EH (cell line): ENCODE results near the gene USP15.

ENCODE experiments used
- DNase-seq: peaks from one replicate; pipeline ENCODE4 v3.0.0-alpha.2; 2015; ENCODE audit warnings: low read depth

USP15 gene

DNA sequence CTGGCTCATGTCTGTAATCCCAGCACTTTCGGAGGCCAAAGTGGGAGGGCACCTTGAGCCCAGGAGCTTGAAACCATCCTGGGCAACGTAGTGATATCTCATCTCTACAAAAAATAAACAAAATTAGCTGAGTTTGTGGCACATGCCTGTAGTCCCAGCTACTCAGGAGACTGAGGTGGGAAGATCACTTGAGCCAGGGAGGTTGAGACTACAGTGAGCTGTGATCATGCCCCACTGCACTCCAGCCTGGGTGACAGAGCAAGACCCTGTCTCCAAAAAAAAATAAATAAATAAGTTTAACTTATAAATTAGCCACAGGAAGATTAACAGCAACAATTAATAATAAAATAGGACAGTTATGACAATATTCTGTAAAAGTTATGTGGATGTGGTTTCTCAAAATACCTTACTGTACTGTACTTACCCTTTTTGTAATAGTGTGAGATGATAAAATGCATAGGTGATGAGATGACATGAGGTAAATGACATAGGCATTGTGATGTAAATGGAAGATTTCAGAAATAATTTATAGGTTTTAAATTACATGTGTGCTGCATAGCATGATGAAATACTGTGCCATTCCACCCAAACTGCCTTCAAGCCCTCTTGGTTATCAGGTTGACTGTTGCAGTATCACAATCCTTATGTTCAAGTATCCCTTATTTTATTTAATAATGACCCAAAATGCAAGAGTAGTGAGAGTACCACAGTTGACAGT, 22.0 kb downstream of the USP15 start:
- DNase-seq: no peak

DNA sequence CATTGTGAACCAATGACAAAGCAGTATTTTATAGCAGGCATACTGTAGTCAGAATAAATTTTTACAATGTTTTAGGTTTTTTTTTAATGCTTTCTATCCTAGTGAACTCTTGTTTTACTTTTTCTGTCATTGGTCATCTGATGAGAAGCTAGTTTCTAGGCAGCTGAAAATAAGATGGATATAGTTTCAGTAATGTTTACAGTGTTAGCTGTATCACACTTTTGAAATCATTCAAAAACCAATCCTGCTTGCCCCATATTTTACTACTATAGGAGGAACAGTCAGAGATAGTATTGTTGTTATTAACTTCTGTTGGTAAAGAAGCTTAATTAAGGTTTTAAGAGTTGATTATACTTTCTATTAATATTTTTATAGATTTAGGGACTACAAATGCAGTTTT, 24.5 kb downstream of the USP15 start:
- no peak for DNase-seq

DNA sequence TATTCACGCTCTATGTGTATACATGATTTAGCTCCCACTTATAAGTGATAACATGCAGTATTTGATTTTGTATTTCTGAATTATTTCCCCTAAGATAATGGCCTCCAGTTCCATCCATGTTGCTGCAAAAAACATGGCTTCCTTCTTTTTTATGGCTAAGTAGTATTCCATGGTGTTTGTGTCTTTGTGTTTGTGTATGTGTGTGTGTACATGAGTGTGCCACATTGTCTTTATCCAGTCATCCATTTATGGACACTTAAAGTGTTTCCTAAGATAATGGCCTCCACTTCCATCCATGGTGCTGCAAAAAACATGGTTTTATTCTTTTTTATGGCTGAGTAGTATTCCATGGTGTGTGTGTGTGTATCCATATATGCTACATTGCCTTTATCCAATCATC, 25.1 kb downstream of the USP15 start:
- DNase-seq: no peak

DNA sequence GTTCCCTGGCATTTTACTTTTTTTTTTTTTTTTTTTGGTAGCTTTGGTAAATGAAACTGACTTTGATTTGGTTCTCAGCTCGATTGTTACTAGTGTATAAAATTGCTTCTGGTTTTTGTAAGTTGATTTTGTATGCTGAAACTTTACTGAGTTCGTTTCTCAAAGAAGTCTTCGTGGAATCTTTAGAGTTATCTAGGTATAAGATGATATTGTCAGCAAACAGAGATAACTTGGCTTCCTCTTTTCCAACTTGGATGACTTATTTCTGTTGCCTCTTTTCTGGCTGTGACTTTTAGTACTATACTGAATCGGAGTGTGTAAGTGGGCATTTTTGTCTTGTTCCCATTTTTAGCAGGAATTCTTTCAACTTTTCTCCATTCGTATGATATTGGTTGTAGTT, 28.1 kb downstream of the USP15 start:
- no peak for DNase-seq

DNA sequence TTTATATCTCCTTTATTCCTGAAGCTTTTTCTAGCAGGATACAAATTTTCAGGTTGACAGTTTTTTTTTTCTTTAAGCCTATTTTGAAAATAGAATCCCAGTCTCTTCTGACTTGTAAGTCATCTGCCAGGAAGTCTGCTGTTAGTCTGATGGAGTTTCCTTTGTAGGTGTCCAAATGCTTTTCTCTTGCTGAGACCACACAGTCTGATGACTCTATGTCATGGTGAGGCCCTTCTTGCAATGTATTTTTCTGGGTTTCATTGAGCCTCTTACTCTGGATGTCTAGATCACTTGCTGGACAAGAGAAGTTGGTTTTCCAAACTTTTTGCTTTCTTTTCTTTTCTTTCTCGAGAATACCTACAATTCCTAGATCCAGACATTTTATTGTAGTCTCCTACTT, 30.6 kb downstream of the USP15 start:
- no peak for DNase-seq

DNA sequence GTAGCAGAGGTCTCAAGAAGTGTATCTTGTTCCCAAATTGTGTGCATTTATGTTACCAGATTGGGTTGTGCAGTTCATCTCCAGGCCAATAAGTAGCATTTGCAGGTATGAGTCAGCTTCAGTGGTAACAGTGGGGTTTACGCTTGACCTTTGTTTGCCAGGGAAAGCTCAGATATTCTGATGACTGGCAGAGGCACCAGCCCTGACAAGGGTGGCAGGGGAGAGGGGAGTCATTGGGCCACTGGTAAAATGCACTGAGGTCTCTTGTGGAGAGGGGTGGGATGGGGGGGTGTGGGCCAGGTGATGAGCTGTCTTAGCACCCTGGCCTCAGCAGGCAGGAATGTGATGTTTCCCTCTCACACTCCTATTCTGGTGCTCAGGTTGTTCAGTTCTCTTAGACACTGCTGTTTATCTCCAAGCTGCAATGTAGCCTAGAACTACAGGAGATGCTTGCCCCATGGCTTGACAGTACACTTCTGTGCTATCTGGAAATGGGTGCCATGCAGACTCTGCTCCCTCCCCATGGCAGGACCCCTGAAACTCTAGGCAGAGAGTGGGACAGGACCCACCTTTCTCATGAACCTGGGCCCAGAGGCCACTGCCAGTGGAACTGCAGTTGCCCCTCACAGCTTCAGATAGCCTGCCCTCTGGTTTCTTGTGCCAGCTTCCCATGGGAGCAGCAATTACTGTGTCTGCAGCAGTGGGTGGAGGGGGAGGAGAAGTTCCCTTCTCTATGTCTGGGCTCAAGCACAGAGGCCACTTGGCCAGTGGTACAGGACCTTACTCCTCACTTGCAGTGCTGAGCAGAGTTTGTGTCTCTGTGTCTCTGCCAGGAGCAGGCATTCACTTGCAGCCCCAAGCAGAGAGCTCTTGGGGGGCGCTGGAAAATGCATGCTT, 31.9 kb downstream of the USP15 start:
- DNase-seq: peak; percentile 31

DNA sequence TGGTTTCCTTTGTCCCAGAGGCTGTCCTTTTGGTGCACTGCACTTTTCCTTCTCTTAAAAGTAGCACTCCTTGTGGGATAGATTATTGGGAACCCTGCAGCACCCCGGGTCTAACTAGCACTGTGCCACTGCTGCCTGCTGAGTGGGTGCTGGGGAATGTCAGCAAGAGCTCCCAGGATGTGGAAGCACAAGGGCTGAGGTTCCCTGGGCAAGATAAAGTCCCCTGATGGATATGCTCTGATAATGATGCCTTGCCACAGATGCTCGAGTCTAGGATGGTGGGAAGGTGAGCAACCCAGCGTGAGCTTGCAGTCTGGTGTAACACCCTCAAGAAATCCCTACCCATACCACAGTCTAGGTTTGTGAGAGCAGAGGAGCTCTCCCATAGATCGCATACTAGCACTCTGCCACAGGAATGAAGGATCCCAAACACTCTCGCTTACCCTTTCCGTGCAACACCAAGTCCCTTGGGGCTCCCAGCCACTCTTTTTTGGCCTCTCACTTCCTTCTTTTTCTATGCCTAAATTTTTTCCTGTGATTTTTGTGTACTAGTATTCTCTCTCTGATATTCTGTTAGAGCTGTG, 32.6 kb downstream of the USP15 start:
- no peak for DNase-seq

DNA sequence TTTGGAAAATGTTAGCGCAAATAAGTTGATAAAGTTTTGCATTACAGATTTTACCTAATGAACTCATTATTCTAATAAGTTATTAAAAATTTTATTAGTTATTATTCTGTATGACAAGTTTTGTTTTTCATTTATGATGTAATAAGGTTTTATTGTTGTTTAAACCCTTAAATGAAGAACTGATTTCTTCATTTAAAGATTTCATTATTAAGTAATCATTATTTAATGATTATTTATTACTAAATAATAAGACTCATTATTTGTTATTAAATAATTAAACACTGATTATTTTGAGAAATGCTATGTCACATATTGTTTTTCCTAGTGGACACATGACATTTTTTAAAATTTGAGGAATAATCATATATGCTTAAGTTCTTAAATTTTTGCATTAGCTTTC, 34.2 kb downstream of the USP15 start:
- no peak for DNase-seq

DNA sequence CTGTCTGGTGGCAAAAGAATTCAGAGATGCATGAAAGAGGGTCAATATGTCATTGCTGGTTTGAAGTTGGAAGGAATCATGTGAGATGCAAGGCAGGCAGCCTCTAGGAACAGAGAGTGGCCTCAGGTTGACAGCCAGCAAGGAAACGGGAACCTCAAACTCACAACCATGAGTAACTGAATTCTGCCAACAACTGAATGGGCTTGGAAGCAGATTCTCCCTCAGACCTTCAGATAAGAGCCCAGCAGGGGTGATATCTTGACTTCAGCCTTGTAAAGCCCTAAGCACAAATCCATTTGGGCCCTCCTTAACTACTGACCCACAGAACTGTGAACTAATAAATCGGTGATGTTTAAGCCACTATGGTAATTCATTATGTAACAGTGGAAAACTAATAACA, 35.8 kb downstream of the USP15 start:
- no peak for DNase-seq

DNA sequence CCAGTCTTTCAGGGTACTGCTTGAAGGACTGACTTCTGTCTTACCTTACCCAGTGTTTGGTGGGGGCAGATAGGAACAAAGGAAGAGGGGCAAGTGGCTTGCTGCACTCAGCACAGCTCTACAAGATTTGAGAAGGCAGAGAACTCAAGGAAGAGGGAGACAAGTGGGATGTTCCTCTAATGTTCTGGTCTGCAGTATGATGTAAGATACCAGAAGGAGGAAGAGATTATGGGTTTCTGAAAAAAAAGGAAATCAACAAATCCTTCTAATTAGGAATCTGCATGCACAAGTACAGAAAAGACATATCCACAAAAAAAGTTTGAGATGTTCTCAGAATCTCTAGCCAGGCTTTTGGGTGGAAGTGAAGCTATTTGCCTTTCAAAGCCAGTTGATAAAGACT, 37.1 kb downstream of the USP15 start:
- DNase-seq: no peak

DNA sequence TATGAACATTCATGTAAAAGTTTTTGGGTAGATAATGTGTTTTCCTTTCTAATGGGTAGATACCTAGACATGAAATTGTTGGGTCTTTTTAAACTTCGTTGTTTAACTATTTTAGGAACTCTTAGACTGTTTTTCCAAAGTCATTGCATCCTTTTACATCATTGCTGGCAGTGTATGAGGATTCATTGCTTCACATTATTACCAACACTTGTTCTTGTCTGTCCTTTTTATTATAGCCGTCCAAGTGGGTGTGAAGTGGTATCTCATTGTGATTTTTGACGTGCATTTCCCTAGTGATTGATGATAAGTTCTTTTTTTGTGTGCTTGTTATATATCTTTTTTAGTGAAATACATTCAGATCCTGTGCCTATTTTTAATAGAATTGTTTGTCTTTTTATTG, 39.4 kb downstream of the USP15 start:
- DNase-seq: no peak

DNA sequence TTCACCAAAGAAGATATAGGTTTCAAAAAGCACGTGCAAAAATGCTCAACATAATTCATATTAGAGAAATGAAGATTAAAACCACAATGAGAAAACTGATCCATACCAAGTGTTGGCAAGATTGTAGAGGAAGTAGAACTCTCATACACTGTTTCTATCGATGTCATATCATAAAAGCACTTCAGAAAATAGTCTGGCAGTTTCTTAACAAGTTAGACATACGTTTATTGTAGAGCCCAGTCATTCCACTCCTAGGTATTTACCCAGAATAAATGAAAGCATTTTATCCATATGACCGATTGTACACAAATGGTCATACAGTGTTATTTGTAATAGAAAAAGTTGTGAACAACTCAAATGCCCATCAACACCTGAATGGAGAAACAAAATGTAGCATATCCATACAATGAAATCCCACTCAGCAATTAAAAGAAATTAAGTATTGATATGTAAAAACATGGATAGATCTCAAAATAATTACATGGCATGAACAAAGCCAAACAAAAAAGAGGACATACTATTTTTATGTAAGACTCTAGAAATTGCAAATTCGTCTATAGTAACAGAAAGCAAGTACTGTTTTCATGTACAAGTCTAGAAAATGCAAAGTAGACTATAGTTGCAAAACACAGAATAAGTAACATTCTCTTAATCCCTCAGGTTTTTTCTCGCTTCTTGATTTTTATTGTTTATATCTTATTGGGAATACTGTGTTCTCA, 41.0 kb downstream of the USP15 start:
- DNase-seq: no peak

DNA sequence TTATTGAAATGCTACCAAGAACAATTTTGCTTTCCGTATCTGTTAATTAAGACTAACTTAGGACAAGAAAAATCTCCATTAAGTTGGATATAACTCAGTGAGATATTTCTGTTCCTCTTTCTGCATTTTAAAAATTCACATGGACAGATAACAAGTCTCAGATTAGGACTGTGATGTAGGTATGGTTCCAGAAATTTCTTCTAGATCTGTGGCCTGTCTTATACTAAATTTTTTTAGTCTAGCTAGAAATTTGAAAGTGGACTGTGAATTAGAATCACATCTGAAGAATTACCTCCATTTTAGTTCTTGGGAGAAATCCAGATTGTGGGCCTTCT, 41.6 kb downstream of the USP15 start:
- DNase-seq: no peak

DNA sequence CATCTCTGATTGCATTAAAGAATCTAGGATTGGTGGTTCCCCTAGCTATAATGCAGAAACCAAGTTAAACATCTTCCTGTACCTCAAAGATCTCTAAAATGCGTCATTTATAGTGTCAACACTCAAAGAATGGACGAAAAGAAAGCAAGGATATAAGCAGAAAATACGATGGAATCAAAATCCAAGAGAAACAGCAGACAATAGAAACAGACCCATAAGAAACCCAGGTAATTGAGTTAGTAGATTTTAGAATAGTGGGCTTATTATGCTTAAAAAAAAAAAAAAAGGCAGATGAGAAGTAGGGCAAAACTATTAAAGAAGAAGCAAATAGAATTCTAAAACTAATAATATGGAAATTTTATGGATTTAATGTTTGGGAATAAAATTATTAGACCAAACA, 44.4 kb downstream of the USP15 start:
- DNase-seq: no peak

DNA sequence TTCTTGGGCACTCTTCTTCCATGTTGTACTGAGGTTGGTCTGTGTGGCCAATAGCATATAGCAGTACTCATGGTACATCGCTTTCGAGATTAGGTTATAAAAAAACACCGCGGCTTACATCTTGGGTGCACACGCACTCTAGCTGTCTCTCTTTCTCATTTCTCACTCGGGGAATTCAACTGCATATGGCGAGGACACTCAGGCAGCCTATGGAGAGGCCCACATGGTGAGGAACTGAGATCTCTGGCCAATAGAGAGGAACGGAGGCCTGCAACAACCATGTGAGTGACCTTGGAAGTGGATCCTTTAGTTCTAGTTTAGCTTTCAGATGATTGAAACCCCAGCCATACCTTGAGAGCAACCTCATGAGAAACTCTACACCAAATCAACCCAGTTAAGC, 45.6 kb downstream of the USP15 start:
- DNase-seq: no peak

DNA sequence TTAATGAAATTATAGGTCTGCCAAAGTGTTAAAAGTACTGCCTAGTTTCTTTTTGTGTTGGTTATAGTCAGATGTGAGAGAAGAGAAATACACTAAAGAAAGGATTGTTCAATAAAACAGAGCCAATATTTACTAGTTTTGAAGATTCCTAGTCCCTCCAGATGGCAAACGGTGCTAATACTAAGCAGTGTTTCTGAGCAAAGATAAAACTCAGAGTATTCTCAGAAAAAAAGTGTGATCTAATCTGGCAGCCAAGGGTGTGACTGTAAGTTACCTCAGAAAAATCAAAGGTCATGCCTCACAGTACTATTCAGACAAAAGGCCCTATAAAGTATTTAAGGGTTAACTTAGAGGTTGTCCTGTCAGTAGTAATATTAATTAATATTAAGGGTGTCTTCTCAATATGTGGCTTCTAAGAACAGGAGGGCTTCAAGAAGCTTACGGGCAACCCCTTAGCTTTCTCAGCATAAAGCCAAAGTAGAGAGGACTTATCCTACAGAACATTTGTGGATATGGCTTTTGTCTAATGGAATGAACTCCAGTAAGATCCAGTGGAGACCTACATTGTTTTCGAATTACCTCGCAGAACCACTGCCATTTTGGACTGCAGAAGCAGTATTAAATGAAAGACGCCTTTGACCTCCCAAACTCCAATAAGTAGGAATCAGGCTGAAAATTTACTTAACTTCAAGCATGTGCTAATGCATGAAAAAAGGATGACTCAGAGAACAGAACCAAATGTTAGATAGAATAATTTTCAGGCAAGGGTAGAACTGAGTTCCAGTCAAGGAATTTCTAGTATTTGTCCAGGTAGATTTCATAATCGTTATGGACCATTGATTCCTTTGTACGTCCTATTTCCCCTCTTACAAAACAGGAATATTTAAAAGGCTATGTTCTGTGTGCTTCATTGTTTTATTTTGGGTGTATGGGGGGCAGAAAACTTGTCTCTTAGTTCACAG, 46.6 kb downstream of the USP15 start:
- DNase-seq: no peak

DNA sequence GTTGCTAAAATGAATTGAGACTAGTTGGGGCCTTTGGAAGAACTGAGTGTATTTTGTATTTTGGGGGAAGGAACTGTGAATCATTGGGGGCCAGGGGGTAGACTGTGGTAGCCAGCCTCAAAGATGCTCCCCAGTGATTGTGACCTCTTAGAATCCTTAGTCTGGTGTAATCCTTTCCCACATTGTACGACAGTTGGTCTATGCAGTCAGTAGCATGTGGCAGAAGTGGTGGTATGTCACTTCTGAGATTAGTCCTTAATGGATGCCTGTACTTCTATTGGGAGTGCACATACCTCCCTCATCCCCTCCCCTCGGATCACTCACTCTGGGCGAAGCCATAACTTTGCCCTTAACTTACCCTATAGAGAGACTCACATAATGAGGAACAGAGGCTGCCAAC, 48.0 kb downstream of the USP15 start:
- no peak for DNase-seq

DNA sequence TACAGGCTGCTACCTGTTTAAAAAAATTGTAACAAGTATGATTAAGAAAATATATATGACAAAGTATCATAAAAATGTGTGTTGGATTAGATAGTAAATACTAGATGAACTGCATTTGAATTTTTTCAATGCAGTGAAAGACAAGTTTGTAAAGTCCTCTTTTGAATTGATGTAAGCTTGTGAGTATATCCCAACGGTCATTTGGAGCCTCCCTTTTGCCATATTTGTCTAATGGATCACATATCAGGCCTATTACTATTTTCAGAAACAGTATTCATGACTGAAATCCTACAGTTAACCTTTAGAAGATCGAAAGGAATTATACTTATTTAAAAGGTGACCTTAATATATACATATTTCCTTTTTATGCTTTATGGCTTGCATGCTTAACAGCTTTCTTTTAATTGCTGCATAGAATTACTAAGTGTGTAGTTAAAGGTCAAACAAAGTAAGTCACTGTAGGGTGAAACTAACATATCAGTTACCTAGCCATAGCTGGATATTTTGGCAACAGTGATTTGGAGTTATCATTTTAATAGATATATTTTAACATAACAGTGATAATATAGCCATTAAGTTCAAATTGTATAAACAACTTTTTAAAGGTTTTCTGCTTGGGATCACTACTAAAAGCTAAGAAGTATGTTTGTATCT, 53.6 kb downstream of the USP15 start:
- no peak for DNase-seq

DNA sequence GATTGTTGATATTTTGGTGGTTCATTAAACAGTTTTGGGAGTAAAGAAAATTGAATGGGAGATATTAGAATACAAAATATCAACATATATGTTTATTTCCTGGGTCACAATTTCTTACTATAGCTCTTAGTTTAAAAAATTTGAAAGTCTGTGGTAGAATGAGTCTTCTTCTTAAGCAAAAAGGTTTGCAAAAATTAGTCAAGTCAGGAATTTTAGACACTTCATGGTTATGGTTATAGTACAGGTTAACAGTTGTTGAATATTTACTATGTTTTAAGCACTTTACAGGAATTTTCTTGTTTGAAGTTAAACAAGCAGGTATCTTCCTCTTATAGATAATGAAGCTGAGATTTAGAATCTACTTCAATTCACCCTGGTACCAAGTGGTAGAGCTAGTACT, 56.8 kb downstream of the USP15 start:
- no peak for DNase-seq

DNA sequence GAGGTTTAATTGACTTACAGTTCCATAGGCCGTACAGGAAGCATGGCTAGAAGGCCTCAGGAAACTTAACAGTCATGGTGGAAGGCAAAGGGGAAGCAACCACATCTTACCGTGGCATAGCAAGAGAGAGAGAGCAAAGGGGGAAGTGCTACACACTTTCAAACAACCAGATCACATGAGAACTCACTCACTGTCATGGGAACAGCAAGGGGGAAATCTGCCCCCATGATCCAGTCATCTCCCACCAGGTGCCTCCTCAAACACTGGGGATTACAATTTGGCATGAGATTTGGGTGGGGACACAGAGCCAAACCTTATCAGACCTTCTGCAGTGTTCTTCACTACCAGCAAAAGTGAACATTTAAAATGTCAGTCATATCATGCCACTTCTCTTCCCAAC, 58.9 kb downstream of the USP15 start:
- no peak for DNase-seq

DNA sequence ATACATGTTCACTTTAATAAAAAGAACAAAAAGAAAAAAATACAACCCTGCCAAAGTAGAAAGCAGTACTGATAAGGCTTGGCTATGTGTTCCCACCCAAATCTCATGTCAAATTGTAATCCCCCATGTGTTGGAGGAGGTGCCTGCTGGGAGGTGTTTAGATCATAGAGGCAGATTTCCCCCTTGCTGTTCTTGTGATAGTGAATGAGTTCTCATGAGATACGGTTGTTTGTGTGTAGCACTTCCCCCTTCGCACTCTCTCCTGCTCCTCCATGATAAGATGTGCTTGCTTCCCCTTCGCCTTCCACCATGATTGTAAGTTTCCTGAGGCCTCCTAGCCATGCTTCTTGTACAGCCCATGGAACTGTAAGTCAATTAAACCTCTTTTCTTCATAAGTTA, 59.9 kb downstream of the USP15 start:
- no peak for DNase-seq
